Measurements from ENCODE around the gene TLR6.
"Not testable (repeated sequence)": the region's sequence is repeated elsewhere in the genome, so short reads cannot be mapped to it uniquely, and the experiment has no call there.

The TLR6 gene

DNA sequence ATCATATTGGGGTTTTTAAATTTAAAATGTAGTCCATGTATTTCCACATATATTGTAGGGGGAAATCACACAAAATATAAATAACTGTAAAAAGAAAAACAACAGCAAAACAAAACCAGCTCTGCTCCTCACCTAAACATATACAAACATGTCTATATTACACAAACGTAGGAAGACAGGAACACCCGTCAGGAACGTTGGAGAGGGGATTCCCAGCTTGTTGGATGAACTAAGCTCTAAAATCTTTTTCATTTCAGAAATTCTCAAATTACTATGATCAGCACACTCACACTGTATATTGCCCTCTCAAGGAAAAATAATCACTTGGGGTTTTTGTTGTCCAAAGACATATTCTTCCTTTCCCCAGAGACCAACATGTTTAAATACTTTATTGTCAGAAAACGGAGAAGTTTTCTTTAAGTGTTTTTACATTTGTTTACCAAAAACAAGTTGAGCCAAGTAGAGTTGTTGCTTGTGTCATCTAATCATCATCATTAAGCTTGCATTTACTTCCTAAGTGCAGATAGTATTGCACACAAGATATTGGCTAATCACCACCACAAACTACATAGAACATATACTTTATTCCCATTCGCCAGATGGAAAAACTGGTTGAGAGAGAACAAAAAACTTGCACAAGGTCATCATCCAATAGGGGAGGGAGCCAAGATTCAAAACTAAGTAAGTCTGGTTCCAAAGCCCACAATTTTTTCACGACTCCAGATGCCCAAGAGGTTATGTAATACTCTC, 71.4 kb downstream of the TLR6 start:
- DNase-seq (ENCODE audit: low read depth), result no peak

DNA sequence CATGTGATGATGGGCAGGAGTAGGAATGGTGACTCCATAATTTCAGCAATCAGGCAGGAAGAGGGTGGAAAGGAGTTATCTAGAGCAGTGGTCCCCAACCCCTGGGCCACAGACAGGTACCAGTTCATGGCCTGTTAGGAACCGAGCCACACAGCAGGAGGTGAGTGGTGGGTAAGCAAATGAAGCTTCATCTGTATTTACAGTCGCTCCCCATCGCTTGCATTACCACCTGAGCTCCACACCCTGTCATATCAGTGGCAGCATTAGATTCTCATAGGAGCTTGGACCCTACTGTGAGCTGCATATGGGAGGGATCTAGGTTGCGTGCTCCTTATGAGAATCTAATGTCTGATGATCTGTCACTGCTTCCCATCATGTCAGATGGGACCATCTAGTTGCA, 72.5 kb downstream of the TLR6 start:
- DNase-seq (ENCODE audit: low read depth), result no peak

DNA sequence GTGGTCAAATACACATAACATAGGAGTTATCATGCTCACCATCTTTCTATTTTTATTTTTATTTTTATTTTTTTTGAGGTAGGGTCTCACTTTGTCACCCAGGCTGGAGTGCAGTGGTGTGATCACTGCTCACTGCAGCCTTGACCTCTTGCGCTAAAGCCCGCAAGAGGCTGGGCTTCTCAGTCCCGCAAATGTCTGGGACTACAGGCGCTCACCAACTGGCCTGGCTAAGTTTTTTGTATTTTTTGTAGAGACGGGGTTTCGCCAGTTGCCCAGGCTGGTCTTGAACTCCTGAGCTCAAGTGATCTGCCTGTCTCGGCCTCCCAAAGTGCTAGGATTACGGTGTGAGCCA, 73.5 kb downstream of the TLR6 start:
- no peak for DNase-seq (ENCODE audit: low read depth)

DNA sequence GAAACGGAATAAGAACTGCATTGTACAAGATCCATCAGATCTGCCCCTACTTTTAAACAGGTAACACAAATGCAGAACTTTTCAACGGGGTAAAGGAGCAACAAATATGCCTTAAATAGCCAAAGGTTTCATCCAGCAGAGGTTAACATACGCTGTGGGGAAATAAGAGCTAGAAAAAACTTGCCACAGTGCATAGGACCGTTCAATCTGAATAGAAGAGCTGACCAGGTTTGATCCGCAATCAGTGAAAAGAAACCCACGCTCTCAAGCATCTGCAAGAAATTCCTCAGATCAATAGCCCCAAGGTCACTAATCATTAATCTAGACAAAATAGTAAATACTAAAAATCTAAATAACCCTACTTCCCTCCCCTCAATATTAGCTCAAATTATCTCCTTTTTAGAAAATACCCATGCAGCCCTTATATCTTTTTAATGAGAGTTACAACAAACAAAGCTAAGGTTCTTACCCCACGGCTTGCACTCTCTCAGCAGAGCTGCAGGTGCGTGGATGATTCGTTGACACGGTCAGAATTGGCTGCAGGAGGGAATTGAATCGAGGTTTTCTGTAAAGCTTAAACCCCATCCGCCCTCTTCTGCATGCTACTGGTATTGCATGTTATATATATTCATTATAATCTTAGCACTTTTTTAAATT, 74.0 kb downstream of the TLR6 start, which contains the start of gene TLR10:
Gene TLR10, minus strand, starts transcription at position 539 of the 657 bp plus-strand sequence. CDS start 7,400 bp downstream, outside the sequence.
- no peak for DNase-seq (ENCODE audit: low read depth)

DNA sequence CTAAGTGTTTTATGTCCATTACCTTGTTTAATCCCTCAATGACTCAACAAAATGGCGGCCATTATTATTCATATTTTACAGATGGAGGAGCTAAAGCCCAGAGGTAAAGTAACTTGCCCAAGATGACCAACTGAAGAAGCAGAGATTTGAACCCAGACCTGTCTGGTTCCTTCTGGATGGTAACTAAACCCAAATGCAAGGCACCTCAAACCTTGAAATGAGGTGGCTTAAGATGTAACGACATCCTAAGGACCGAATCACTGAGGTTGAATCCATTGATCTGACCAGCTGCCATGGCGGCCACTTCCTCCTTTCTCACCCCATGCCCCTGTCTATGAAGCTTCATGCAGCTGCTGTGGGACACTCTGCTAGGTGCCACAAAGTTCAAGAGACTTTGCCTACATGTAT, 74.8 kb downstream of the TLR6 start:
- no peak for DNase-seq (ENCODE audit: low read depth)

DNA sequence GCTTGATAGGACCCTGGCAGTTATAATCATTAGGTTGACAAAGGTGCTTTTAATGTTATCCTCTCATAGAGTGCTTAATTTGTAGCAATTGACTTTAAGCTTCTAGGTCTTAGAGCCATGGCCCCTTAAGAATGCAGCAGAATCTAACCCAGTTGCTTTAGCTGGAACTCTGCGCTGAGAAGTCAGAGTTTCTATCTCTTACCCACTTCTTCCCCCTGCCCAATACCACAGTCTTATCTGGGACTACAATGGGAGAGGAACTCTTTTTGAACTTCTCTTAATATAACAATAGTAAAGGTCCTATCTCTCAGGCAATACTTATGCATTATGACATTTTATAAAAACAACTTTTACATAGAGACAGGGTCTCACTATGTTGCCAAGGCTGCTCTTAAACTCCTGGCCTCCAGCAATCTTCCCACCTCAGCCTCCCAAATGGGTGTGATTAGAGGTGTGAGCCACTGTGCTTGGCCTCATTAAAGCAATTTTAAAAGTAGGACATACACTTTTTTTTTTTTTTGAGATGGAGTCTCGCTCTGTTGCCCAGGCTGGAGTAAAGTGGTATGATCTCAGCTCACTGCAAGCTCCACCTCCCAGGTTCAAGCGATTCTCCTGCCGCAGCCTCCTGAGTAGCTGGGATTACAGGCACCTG, 75.7 kb downstream of the TLR6 start:
- no peak for DNase-seq (ENCODE audit: low read depth)

DNA sequence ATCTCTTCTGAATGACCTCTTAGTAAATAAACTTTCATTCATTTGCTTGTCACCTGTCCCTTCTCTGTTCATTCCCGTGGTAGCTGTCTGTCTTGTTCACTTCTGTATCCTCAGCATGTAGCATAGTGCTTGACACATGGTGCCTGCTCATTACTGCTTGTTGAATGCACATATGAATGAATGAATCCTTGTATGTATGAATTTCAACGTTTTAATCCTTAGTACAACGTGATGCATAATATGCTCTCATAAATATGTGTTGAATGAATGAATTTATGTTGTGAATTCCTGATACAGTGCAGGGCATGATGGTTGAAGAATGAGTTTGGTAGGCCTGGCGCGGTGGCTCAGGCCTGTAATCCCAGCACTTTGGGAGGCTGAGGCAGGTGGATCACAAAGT, 76.8 kb downstream of the TLR6 start:
- no peak for DNase-seq (ENCODE audit: low read depth)

DNA sequence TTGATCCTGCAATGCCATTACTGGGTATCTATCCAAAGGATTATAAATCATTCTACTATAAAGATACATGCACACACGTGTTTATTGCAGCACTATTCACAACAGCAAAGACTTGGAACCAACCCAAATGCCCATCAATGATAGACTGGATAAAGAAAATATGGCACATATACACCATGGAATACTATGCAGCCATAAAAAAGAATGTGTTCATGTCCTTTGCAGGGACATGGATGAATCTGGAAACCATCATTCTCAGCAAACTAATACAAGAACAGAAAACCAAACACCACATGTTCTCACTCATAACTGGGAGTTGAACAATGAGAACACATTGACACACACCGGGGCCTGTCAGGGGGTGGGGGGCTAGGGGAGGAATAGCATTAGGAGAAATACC, 78.7 kb downstream of the TLR6 start:
- not testable (repeated sequence) for DNase-seq (ENCODE audit: low read depth)

DNA sequence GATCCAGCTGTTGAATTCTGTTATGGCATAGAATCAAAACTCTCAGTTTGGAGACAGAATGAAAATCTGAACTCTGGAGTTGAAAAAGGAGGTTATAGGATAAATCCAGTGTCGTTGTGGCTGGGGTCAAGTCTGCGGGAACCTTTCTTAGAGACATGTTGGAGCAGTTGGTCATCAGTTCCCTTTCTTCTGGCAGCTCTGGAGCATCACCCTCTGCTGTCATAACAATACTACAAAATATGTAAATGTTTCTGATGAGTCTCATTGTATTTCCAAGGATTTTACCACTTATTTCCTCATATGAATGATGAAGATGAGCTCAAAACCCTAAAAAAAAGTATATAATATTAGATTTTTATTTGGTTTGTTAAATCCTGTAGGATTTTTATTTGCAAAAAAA, 81.3 kb downstream of the TLR6 start:
- DNase-seq (ENCODE audit: low read depth), result no peak

DNA sequence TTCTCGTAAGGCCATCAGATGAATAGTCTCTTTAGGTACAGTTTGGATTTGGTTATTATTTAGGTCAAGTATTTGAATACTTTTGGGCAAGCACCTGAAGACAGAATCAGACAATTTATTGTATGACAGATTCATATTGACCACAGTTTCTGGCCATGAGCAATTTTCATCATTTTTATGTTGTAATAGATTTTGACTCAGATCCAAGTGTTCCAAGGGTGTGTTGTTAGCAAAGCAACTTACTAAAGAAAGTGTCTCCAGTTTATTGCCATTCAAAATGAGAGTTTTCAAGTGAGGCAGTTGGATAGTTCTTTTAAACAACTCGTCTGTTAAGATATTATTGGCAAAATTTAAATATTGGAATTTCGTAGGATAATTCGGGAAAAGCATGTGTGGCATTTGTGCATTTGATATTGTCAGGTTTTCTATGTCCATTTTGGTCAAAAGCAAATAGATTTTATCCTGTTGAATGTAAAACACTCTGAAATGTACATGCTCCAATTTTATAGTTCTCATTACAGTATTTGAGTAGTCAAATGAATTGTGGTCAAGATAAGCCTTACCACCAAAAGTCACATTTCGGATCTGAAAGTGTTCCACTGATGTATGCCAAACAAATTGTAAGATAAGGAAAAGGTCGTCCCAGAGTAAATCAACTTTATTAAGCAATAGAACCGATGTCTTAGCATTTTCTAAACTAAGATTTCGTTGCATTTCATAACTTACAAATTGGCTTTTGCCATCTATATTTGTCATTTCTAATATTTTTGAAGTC, 82.2 kb downstream of the TLR6 start:
- DNase-seq (ENCODE audit: low read depth), result no peak
